H9 (cell line): Measurements from ENCODE around the gene LETMD1. TPM values are rescaled to one million over a fixed set of nuclear protein-coding genes. Genes with fewer than 3 reads are reported as not detected.

Source experiments
- DNase-seq: peaks from one replicate; pipeline ENCODE4 v3.0.0-alpha.2; 2017
- H2AFZ ChIP-seq: one replicate; pipeline ENCODE4 v1.6.1; 2013; ENCODE audit warnings: mild to moderate bottlenecking, low read length, control low read depth, moderate library complexity
- H2AK5ac ChIP-seq: 2 replicates; pipeline ENCODE4 v1.6.1; 2013; ENCODE audit warnings: low read length, control low read depth, mixed read lengths; ENCODE audit not compliant: insufficient read length
- H2BK120ac ChIP-seq: one replicate; pipeline ENCODE4 v1.6.1; 2013; ENCODE audit warnings: low read depth, mild to moderate bottlenecking, low read length, control low read depth, inconsistent platforms; ENCODE audit not compliant: poor library complexity, severe bottlenecking
- H2BK12ac ChIP-seq: 2 replicates; pipeline ENCODE4 v1.6.1; 2013; ENCODE audit warnings: low read length, control low read depth, mixed read lengths, low read depth; ENCODE audit not compliant: insufficient read length
- H2BK15ac ChIP-seq: 2 replicates; pipeline ENCODE4 v1.6.1; 2013; ENCODE audit warnings: low read depth, low read length, control low read depth
- H2BK20ac ChIP-seq: one replicate; pipeline ENCODE4 v1.6.1; 2013; ENCODE audit warnings: low read depth, mild to moderate bottlenecking, low read length, control low read depth, inconsistent platforms; ENCODE audit not compliant: poor library complexity, severe bottlenecking
- H2BK5ac ChIP-seq: 2 replicates; pipeline ENCODE4 v1.6.1; 2013; ENCODE audit warnings: low read length, control low read depth, mixed read lengths; ENCODE audit not compliant: insufficient read length
- H3K14ac ChIP-seq: 2 replicates; pipeline ENCODE4 v1.6.1; 2013; ENCODE audit warnings: low read length, control low read depth; ENCODE audit not compliant: insufficient read depth
- H3K18ac ChIP-seq: 2 replicates; pipeline ENCODE4 v1.6.1; 2013; ENCODE audit warnings: low read depth, mild to moderate bottlenecking, mixed read lengths, low read length, control low read depth; ENCODE audit not compliant: insufficient read length
- H3K23ac ChIP-seq: 2 replicates; pipeline ENCODE4 v1.6.1; 2013; ENCODE audit warnings: low read length, control low read depth, mixed read lengths, low read depth; ENCODE audit not compliant: insufficient read length
- H3K23me2 ChIP-seq: 2 replicates; pipeline ENCODE4 v1.6.1; 2013; ENCODE audit warnings: low read depth, mild to moderate bottlenecking, mixed read lengths, low read length, control low read depth; ENCODE audit not compliant: insufficient read length, poor library complexity, severe bottlenecking
- H3K27ac ChIP-seq: 2 replicates; pipeline ENCODE4 v1.5.1; 2013; ENCODE audit warnings: low read length, control low read depth, mixed read lengths, low read depth; ENCODE audit not compliant: insufficient read length
- H3K27me3 ChIP-seq: 2 replicates; pipeline ENCODE4 v1.6.1; 2013; ENCODE audit warnings: low read length, control low read depth, inconsistent platforms; ENCODE audit not compliant: insufficient read depth
- H3K4ac ChIP-seq: 2 replicates; pipeline ENCODE4 v1.6.1; 2013; ENCODE audit warnings: low read depth, mild to moderate bottlenecking, control low read depth, inconsistent platforms, low read length, moderate library complexity
- H3K4me1 ChIP-seq: 2 replicates; pipeline ENCODE4 v1.6.1; 2013; ENCODE audit warnings: low read length, control low read depth, inconsistent platforms; ENCODE audit not compliant: insufficient read depth
- H3K4me2 ChIP-seq: 2 replicates; pipeline ENCODE4 v1.6.1; 2013; ENCODE audit warnings: low read length, control low read depth, mixed read lengths; ENCODE audit not compliant: insufficient read length, insufficient read depth
- H3K56ac ChIP-seq: 2 replicates; pipeline ENCODE4 v1.6.1; 2013; ENCODE audit warnings: low read depth, mild to moderate bottlenecking, mixed read lengths, low read length, control low read depth; ENCODE audit not compliant: insufficient read length
- H3K79me1 ChIP-seq: 2 replicates; pipeline ENCODE4 v1.6.1; 2013; ENCODE audit warnings: low read depth, mild to moderate bottlenecking, moderate library complexity, low read length, control low read depth, inconsistent platforms; ENCODE audit not compliant: insufficient read depth, poor library complexity, severe bottlenecking
- H3K79me2 ChIP-seq: 2 replicates; pipeline ENCODE4 v1.6.1; 2013; ENCODE audit warnings: low read length, control low read depth, inconsistent platforms; ENCODE audit not compliant: insufficient read depth
- H3K9ac ChIP-seq: 2 replicates; pipeline ENCODE4 v1.6.1; 2013; ENCODE audit warnings: low read length, control low read depth, mixed read lengths; ENCODE audit not compliant: insufficient read length; ENCODE audit errors: extremely low read depth
- H3K9me3 ChIP-seq: one replicate; pipeline ENCODE4 v1.6.1; 2013; ENCODE audit warnings: low read depth, low read length, inconsistent platforms; ENCODE audit not compliant: control insufficient read depth
- H3T11ph ChIP-seq: one replicate; pipeline ENCODE4 v1.6.1; 2013; ENCODE audit warnings: mild to moderate bottlenecking, low read length, control low read depth, inconsistent platforms
- H4K20me1 ChIP-seq: one replicate; pipeline ENCODE4 v1.6.1; 2013; ENCODE audit not compliant: control insufficient read depth, insufficient read length, insufficient read depth
- H4K5ac ChIP-seq: 2 replicates; pipeline ENCODE4 v1.6.1; 2013; ENCODE audit warnings: low read depth, mild to moderate bottlenecking, mixed read lengths, low read length, control low read depth; ENCODE audit not compliant: insufficient read length
- H4K8ac ChIP-seq: replicated peaks from 2 replicates; pipeline ENCODE4 v1.6.1; 2013; ENCODE audit warnings: low read length, control low read depth, mixed read lengths, low read depth; ENCODE audit not compliant: insufficient read length
- H4K91ac ChIP-seq: 2 replicates; pipeline ENCODE4 v1.6.1; 2013; ENCODE audit warnings: low read depth, mild to moderate bottlenecking, moderate library complexity, mixed read lengths, low read length, control low read depth; ENCODE audit not compliant: insufficient read length
- H3K27ac Mint-ChIP-seq, 3 experiments: 2 replicates in 2 of 3; 3 replicates in 1 of 3; pipeline ENCODE4 v1.8.0; 2020 to 2021; ENCODE audit warnings: mixed read lengths in 3 of 3, mild to moderate bottlenecking in 1 of 3, moderate library complexity in 1 of 3
- H3K27me3 Mint-ChIP-seq: 2 replicates; pipeline ENCODE4 v1.8.0; 2021; ENCODE audit warnings: low read depth, mild to moderate bottlenecking, moderate library complexity, mixed read lengths
- H3K36me3 Mint-ChIP-seq, 3 experiments: 2 replicates in 2 of 3; 3 replicates in 1 of 3; pipeline ENCODE4 v1.8.0; 2020 to 2021; ENCODE audit warnings: low read depth in 3 of 3, mixed read lengths in 3 of 3; ENCODE audit not compliant: insufficient read depth in 1 of 3
- H3K4me1 Mint-ChIP-seq, 2 experiments: 2 replicates each; pipeline ENCODE4 v1.8.0; 2020; ENCODE audit warnings: mixed read lengths in 2 of 2
- H3K4me3 Mint-ChIP-seq, 2 experiments: 2 replicates in 1 of 2; 3 replicates in 1 of 2; pipeline ENCODE4 v1.8.0; 2020 to 2021; ENCODE audit warnings: mild to moderate bottlenecking in 2 of 2, mixed read lengths in 2 of 2, moderate library complexity in 1 of 2
- H3K9me3 Mint-ChIP-seq, 2 experiments: 2 replicates in 1 of 2; 3 replicates in 1 of 2; pipeline ENCODE4 v1.8.0; 2020; ENCODE audit warnings: mild to moderate bottlenecking in 2 of 2, mixed read lengths in 2 of 2, moderate library complexity in 1 of 2
- CTCF ChIP-seq: fragments of 200-600 bp; sonication (generic); conservative IDR thresholded peaks from 3 replicates; pipeline ENCODE4 v1.8.0; 2021; ENCODE audit warnings: antibody characterized with exemption, mild to moderate bottlenecking
- WGBS: extraction: QIAGEN DNeasy Blood & Tissue Kit; methylation state at CpG from one replicate; pipeline ENCODE4 v1.1.7; 2013; ENCODE audit warnings: missing lambda C conversion rate, low lambda C conversion rate, mixed read lengths; ENCODE audit not compliant: insufficient read length; ENCODE audit errors: extremely low coverage; 5-methylcytosine and 5-hydroxymethylcytosine counted together
- total RNA-seq: library from RNA; stranded (reverse); gene quantifications from 2 replicates; pipeline ENCODE4 v1.2.1, GENCODE V29; 2021

Gene LETMD1
- total RNA-seq, 1 experiment from 2014 or later: 34.9 TPM

- no peak overlapping the region for H3T11ph ChIP-seq
- no peak overlapping the region for H3K4me3 Mint-ChIP-seq
- H2BK15ac ChIP-seq: no peak overlapping the region
- no peak overlapping the region for H3K14ac ChIP-seq
- no peaks in the 10 kb centered on the region for H3K9me3 Mint-ChIP-seq
- H2BK5ac ChIP-seq: no peak overlapping the region
- DNase-seq: no peak
- no peaks in the 10 kb centered on the region for H3K23me2 ChIP-seq
- no peaks in the 10 kb centered on the region for H3K27me3 ChIP-seq
- no peak overlapping the region for H3K4me2 ChIP-seq
- no peaks in the 10 kb centered on the region for H3K27me3 Mint-ChIP-seq
- no peak overlapping the region for H3K18ac ChIP-seq
- H2BK20ac ChIP-seq: no peak overlapping the region
- peaks cover 27 to 66% (median 59%) of the 10 kb centered on the region in 3 experiments; a peak in 6 of 7 replicates for H3K36me3 Mint-ChIP-seq
- no peak overlapping the region for H3K23ac ChIP-seq
- no peaks in the 10 kb centered on the region for H3K4me1 Mint-ChIP-seq
- no peak overlapping the region for H2AK5ac ChIP-seq
- no peak overlapping the region for H3K4ac ChIP-seq
- no peak overlapping the region for H4K5ac ChIP-seq
- no peak overlapping the region for H3K56ac ChIP-seq
- H2AFZ ChIP-seq: no peak overlapping the region
- H4K8ac ChIP-seq: no peak overlapping the region
- H2BK12ac ChIP-seq: no peak overlapping the region
- no peak overlapping the region for H3K27ac ChIP-seq
- no peaks in the 10 kb centered on the region for H3K79me2 ChIP-seq
- no peaks in the 10 kb centered on the region for H4K20me1 ChIP-seq
- no peak for TF ChIP-seq CTCF
- no CpG with 5 or more reads among the region's 2 CpGs for WGBS
- H3K4me1 ChIP-seq: no peaks in the 10 kb centered on the region
- no peak overlapping the region for H4K91ac ChIP-seq
- no peak overlapping the region for H3K9ac ChIP-seq
- no peak overlapping the region for H2BK120ac ChIP-seq
- H3K79me1 ChIP-seq: no peaks in the 10 kb centered on the region
- H3K9me3 ChIP-seq: no peaks in the 10 kb centered on the region
- H3K27ac Mint-ChIP-seq: no peak overlapping the region
Observed at GRCh38 chr12:51055060-51055459, 6.9 kb downstream of the LETMD1 start.
